IMR-90 (cell line): ENCODE data around the gene C17orf107.

ENCODE experiments used
- CTCF ChIP-seq: conservative IDR thresholded peaks from 2 replicates; pipeline ENCODE4 v1.5.1; 2012; ENCODE audit warnings: mild to moderate bottlenecking, low read depth, low read length, improper control_type of control experiment
- MXI1 ChIP-seq: IDR thresholded peaks from 2 replicates; pipeline ENCODE4 v1.6.1; 2012; ENCODE audit warnings: low read depth, mild to moderate bottlenecking, low read length, moderate library complexity, borderline replicate concordance
- POLR2A ChIP-seq: IDR thresholded peaks from 2 replicates; pipeline ENCODE4 v1.6.1; 2012; ENCODE audit warnings: mild to moderate bottlenecking, low read depth, low read length

DNA sequence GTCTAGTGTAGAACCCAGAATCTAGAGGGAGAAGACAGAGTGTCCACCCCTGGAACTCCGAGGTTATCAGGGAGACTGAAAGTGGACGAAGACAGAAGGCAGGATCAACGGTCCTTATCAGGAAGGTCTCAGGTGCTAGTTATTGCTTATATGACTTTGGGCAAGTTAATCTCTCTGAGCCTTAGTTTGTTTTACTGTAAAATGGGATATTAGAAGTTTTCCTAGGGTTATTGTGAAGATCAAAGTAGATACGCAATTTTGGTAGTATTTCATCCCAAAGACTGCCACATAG, 41.9 kb downstream of the C17orf107 start:
- TF ChIP-seq POLR2A: no peak
- no peak for TF ChIP-seq CTCF
- TF ChIP-seq MXI1: no peak
